ENCODE measurements around the gene FOXP1. TPM values are rescaled to one million over a fixed set of nuclear protein-coding genes. Genes with fewer than 3 reads are reported as not detected.

Gene FOXP1
- total and polyA plus RNA-seq, 2 of the 13 experiments (the other 11 are each of a cell fraction or from before 2014, with no cell fraction given): 40.4 to 59.0 TPM

DNA sequence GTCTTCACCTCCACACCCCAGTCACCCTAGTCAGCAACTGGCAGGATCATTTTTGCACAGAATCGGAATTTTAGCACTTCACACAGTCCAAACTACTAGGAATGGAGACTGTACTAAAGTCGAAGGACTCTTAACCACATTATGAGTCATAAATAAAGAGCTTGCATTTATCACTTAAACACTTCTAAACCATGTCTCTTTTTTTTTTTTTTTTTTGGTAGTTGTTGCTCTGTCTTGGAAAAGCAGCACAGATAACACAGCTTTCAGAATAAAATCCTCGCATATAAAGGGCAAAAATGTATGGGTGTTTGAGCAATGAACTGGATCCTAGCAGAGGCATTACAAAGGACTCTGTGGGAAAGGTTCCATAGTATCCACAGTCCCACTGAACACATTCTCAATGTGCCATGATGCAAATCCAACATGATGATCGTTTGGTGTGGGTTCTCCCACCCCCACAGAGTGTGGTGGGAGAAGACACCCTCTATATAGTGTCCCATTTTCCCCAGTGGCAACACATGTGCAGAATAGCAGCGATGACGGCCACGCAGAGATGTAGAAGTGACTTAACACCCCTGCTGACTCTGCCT is 47.1 kb downstream of the FOXP1 start:
- ATAC-seq (no peak), DNase-seq (ENCODE audit: low spot score) (no peak), FAIRE-seq (no peak)
- Histone ChIP-seq H3K9me3 (ENCODE audit: low read length) (no peaks in the 10 kb centered on the region), H2AFZ (ENCODE audit: low read length) (no peak overlapping the region), H4K20me1 (ENCODE audit: insufficient read depth, low read length) (no peaks in the 10 kb centered on the region; the same call in 1 of the 2 replicates), H3K27ac (ENCODE audit: extremely low read length, insufficient read depth, low read length) (no peak overlapping the region), H3K4me3 (replicated peaks in 1 of 3; ENCODE audit: insufficient read depth in 1 of 3, low read depth in 2 of 3, low read length in 3 of 3) (no peak overlapping the region), H3K27me3 (ENCODE audit: control insufficient read depth in 1 of 2, insufficient read depth in 2 of 2, low read length in 2 of 2) (no peaks in the 10 kb centered on the region), H3K79me2 (ENCODE audit: insufficient read depth, low read length) (peaks cover 24% of the 10 kb centered on the region), H3K9ac (ENCODE audit: insufficient read depth, low read depth, low read length) (no peak overlapping the region), H3K4me2 (ENCODE audit: low read depth, low read length) (no peak overlapping the region), H3K36me3 (replicated peaks in 1 of 2; ENCODE audit: control insufficient read depth in 1 of 2, insufficient read depth in 2 of 2, low read length in 2 of 2) (peaks cover 4 to 5% of the 10 kb centered on the region in 2 experiments; a peak in 2 of 5 replicates), H3K4me1 (ENCODE audit: insufficient read depth, low read length) (peaks cover 5% of the 10 kb centered on the region)
- intact Hi-C loops (cut with micrococcal nuclease; ENCODE audit: unreplicated experiment) (no loop called here), in situ Hi-C loops (cut with HindIII; ENCODE audit: extremely low pct_ligation_motif_present, low pct_unique_long_range_greater_than_20kb) (no loop called here)
- ChIA-PET CTCF (ENCODE audit: low intra/inter-chr PET ratio, low total read pairs) (no interaction called here), POLR2A (no interaction called here)
- 96% methylated on average over 7 of the region's 7 CpGs for WGBS (ENCODE audit: low lambda C conversion rate)
- no TSS peak for BruUV-seq (replicated peaks)
- TF ChIP-seq, protein P1, sequence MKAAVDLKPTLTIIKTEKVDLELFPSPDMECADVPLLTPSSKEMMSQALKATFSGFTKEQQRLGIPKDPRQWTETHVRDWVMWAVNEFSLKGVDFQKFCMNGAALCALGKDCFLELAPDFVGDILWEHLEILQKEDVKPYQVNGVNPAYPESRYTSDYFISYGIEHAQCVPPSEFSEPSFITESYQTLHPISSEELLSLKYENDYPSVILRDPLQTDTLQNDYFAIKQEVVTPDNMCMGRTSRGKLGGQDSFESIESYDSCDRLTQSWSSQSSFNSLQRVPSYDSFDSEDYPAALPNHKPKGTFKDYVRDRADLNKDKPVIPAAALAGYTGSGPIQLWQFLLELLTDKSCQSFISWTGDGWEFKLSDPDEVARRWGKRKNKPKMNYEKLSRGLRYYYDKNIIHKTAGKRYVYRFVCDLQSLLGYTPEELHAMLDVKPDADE (CRISPR knock-in tag; IDR thresholded peaks at IDR 0.05): no peak
- no peak for TF ChIP-seq ZNF441 (CRISPR knock-in tag; IDR thresholded peaks at IDR 0.05; ENCODE audit: borderline replicate concordance)
- TF ChIP-seq, protein P2, sequence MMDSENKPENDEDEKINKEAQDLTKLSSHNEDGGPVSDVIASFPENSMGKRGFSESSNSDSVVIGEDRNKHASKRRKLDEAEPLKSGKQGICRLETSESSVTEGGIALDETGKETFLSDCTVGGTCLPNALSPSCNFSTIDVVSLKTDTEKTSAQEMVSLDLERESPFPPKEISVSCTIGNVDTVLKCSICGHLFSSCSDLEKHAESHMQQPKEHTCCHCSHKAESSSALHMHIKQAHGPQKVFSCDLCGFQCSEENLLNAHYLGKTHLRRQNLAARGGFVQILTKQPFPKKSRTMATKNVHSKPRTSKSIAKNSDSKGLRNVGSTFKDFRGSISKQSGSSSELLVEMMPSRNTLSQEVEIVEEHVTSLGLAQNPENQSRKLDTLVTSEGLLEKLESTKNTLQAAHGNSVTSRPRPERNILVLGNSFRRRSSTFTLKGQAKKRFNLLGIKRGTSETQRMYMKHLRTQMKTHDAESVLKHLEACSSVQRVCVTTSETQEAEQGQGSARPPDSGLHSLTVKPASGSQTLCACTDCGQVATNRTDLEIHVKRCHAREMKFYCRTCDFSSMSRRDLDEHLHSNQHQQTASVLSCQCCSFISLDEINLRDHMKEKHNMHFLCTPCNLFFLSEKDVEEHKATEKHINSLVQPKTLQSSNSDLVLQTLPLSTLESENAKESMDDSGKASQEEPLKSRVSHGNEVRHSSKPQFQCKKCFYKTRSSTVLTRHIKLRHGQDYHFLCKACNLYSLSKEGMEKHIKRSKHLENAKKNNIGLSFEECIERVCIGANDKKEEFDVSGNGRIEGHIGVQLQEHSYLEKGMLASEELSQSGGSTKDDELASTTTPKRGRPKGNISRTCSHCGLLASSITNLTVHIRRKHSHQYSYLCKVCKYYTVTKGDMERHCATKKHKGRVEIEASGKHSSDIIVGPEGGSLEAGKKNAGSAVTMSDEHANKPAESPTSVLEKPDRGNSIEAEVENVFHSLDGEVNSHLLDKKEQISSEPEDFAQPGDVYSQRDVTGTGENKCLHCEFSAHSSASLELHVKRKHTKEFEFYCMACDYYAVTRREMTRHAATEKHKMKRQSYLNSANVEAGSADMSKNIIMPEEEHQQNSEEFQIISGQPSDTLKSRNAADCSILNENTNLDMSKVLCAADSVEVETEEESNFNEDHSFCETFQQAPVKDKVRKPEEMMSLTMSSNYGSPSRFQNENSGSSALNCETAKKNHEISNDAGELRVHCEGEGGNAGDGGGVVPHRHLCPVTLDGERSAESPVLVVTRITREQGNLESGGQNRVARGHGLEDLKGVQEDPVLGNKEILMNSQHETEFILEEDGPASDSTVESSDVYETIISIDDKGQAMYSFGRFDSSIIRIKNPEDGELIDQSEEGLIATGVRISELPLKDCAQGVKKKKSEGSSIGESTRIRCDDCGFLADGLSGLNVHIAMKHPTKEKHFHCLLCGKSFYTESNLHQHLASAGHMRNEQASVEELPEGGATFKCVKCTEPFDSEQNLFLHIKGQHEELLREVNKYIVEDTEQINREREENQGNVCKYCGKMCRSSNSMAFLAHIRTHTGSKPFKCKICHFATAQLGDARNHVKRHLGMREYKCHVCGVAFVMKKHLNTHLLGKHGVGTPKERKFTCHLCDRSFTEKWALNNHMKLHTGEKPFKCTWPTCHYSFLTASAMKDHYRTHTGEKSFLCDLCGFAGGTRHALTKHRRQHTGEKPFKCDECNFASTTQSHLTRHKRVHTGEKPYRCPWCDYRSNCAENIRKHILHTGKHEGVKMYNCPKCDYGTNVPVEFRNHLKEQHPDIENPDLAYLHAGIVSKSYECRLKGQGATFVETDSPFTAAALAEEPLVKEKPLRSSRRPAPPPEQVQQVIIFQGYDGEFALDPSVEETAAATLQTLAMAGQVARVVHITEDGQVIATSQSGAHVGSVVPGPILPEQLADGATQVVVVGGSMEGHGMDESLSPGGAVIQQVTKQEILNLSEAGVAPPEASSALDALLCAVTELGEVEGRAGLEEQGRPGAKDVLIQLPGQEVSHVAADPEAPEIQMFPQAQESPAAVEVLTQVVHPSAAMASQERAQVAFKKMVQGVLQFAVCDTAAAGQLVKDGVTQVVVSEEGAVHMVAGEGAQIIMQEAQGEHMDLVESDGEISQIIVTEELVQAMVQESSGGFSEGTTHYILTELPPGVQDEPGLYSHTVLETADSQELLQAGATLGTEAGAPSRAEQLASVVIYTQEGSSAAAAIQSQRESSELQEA (CRISPR knock-in tag; IDR thresholded peaks at IDR 0.05; ENCODE audit: not compliant biosample characterization): no peak
- TF ChIP-seq, protein P3, sequence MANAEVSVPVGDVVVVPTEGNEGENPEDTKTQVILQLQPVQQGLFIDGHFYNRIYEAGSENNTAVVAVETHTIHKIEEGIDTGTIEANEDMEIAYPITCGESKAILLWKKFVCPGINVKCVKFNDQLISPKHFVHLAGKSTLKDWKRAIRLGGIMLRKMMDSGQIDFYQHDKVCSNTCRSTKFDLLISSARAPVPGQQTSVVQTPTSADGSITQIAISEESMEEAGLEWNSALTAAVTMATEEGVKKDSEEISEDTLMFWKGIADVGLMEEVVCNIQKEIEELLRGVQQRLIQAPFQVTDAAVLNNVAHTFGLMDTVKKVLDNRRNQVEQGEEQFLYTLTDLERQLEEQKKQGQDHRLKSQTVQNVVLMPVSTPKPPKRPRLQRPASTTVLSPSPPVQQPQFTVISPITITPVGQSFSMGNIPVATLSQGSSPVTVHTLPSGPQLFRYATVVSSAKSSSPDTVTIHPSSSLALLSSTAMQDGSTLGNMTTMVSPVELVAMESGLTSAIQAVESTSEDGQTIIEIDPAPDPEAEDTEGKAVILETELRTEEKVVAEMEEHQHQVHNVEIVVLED (CRISPR knock-in tag; IDR thresholded peaks at IDR 0.05; ENCODE audit: borderline replicate concordance): no peak
- TF ChIP-seq, protein P4, sequence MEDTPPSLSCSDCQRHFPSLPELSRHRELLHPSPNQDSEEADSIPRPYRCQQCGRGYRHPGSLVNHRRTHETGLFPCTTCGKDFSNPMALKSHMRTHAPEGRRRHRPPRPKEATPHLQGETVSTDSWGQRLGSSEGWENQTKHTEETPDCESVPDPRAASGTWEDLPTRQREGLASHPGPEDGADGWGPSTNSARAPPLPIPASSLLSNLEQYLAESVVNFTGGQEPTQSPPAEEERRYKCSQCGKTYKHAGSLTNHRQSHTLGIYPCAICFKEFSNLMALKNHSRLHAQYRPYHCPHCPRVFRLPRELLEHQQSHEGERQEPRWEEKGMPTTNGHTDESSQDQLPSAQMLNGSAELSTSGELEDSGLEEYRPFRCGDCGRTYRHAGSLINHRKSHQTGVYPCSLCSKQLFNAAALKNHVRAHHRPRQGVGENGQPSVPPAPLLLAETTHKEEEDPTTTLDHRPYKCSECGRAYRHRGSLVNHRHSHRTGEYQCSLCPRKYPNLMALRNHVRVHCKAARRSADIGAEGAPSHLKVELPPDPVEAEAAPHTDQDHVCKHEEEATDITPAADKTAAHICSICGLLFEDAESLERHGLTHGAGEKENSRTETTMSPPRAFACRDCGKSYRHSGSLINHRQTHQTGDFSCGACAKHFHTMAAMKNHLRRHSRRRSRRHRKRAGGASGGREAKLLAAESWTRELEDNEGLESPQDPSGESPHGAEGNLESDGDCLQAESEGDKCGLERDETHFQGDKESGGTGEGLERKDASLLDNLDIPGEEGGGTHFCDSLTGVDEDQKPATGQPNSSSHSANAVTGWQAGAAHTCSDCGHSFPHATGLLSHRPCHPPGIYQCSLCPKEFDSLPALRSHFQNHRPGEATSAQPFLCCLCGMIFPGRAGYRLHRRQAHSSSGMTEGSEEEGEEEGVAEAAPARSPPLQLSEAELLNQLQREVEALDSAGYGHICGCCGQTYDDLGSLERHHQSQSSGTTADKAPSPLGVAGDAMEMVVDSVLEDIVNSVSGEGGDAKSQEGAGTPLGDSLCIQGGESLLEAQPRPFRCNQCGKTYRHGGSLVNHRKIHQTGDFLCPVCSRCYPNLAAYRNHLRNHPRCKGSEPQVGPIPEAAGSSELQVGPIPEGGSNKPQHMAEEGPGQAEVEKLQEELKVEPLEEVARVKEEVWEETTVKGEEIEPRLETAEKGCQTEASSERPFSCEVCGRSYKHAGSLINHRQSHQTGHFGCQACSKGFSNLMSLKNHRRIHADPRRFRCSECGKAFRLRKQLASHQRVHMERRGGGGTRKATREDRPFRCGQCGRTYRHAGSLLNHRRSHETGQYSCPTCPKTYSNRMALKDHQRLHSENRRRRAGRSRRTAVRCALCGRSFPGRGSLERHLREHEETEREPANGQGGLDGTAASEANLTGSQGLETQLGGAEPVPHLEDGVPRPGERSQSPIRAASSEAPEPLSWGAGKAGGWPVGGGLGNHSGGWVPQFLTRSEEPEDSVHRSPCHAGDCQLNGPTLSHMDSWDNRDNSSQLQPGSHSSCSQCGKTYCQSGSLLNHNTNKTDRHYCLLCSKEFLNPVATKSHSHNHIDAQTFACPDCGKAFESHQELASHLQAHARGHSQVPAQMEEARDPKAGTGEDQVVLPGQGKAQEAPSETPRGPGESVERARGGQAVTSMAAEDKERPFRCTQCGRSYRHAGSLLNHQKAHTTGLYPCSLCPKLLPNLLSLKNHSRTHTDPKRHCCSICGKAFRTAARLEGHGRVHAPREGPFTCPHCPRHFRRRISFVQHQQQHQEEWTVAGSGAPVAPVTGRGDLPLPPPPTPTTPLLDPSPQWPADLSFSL (CRISPR knock-in tag; IDR thresholded peaks at IDR 0.05): no peak
